GM12892 (cell line): ENCODE data around the gene LARP4B.

ENCODE experiments used
- POLR2A ChIP-seq: IDR thresholded peaks from 2 replicates; pipeline ENCODE4 v1.6.1; 2011; ENCODE audit warnings: low read depth, low read length, control low read depth
- TAF1 ChIP-seq: IDR thresholded peaks from 2 replicates; pipeline ENCODE4 v1.6.1; 2011; ENCODE audit warnings: low read depth, mild to moderate bottlenecking, control low read depth, low read length, borderline replicate concordance

GRCh38 chr10:829241-829640, 102.3 kb downstream of the LARP4B start:
- TF ChIP-seq TAF1 (no peak), POLR2A (no peak)
